GM12801 (cell line): ENCODE data around the gene NACAD.

Source experiments
- TF ChIP-seq, protein P1 (sequence below): IDR thresholded peaks from one replicate; pipeline ENCODE4 v1.5.1; 2011; ENCODE audit warnings: control low read depth; ENCODE audit not compliant: insufficient read length; ENCODE audit errors: extremely low read depth

Gene NACAD

DNA sequence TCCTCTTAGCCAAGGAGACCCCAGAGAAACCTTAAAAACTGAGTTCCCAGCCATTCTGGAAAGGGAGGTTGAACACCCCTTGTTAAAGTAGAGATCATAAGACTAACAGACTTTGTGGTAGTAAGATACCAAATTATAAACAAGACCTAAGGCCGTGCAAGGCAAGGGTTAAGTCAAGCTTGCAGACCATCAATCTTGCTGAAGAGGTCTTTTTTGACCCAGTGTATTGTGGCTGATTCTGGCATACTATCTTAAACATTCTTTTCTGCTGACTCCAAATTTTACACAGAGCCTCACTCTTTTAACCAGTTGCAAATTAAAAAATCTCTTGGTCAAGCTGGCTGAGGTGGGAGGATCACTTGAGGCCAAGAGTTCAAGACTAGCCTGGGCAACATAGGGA is 23.9 kb upstream of the NACAD start:
- TF ChIP-seq, protein P1, sequence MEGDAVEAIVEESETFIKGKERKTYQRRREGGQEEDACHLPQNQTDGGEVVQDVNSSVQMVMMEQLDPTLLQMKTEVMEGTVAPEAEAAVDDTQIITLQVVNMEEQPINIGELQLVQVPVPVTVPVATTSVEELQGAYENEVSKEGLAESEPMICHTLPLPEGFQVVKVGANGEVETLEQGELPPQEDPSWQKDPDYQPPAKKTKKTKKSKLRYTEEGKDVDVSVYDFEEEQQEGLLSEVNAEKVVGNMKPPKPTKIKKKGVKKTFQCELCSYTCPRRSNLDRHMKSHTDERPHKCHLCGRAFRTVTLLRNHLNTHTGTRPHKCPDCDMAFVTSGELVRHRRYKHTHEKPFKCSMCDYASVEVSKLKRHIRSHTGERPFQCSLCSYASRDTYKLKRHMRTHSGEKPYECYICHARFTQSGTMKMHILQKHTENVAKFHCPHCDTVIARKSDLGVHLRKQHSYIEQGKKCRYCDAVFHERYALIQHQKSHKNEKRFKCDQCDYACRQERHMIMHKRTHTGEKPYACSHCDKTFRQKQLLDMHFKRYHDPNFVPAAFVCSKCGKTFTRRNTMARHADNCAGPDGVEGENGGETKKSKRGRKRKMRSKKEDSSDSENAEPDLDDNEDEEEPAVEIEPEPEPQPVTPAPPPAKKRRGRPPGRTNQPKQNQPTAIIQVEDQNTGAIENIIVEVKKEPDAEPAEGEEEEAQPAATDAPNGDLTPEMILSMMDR, result no peak

DNA sequence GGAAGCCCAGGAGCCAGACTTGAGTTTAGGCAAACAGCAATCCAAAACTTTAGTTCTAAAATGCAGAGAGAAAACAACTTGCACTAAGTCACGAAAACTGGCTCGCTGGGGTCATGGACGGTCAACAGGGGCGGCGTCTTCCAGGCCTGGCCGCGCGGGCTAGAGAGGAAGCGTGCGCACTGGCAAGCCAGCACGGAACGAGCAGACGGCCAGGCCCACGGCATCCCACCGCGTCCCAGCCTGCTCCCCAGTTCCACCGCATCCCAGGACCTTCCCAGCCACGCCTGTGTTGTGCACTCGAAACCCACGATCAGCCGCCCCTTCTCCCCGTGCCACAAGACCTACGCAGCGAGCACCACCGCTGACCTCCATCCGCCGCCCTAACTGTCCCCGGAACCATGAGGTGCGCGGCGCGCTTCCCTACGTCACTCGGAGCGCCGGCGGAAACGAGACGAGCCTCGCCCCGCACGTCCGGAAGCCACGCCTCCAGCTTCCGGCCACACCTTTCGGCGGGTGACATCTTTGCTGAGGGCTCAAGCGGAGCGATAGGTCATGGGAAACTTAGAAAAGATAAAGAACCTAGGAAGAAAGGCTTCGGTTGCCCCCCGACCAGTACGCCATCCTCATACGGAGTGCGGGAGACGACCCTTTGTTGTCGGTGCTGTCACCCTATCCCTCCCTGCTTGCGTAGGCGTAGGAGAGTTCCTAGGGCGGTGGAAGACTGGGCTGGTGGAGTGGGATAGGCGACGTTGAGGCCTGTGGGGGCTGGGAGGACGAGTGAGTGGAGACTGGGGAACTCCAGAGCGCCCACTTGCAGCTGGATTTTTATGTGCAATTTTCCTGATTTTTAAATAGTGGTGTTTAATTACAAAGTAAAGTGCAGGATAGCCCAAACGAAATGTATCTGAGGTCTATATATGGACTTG is 22.8 kb upstream of the NACAD start, which contains the start of gene TBRG4:
Gene TBRG4 (minus strand): TSS at position 400 of the 926 bp plus-strand sequence. CDS start 2,460 bp downstream, outside the sequence.
- TF ChIP-seq, protein P1, result no peak

DNA sequence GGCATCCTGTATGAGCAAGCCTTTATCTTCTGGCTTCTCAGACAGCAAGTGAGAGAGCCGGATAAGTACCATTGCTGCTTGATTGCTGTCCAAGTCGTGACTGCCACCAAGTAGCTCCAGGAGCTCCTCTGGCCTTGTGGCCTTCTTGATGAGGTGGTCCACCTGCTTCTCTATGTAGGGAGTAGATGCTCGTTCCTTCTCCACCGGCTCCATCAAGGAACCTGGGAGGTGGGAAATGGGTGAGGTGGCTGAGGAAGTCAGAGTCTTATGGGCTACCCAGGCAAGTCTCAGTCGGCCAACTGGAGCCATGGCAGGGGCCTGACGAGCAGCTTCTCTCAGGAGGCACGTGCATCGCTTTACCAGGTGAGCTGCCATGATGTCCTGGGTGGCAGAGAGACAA is 20.1 kb upstream of the NACAD start:
- TF ChIP-seq, protein P1, result no peak

GRCh38 chr7:45107356-45107755 is 18.6 kb upstream of the NACAD start:
- TF ChIP-seq, protein P1, result no peak

GRCh38 chr7:45106820-45107219 is 18.1 kb upstream of the NACAD start:
- TF ChIP-seq, protein P1, result no peak

DNA sequence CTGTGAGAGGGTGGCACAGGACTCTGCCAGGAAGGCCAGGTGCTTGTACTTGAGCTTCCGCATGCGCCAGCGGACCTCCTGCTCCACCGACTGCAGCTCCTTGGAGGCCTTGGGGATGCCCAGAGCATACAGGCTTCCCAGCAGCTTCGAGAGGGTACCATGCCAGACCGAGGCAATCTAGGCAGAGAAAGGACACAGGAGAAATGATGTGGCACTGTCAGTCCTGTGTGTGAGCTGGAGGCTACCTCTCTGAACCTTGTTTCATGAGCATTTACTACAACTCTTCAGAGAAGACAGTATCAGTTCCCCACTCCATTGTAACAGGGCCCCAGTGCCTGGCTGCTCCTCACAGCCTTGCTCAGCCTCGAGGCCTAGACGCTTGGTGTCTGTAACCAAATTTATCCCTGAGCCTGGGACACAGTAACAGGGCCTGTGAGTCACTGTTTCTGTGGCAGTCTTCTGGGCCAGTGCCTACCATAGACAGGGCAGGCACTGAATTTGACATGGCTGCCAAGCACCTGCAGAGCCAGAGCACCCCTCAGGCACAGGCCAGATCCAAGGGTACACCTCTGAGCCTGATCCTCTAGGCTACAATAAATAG is 16.9 kb upstream of the NACAD start:
- TF ChIP-seq, protein P1, result no peak

- TF ChIP-seq, protein P1, result no peak
These were observed 16.2 kb upstream of the NACAD start for GRCh38 chr7:45104844-45105587.
